Activated CD4-positive, alpha-beta memory T cell treated with anti-CD3 and anti-CD28 coated beads, Interleukin-2, amount 10 ng/mL, durations not matched to agents 7 days and 5 days (primary cell): ENCODE data around the gene MRAS. TPM values are rescaled to one million over a fixed set of nuclear protein-coding genes. Genes with fewer than 3 reads are reported as not detected.

ENCODE experiments used
- CTCF ChIA-PET: fragments of 350-600 bp; sonication (Branson Sonifier 250); formaldehyde crosslinking; loops from one replicate; lab custom pipeline; 2021; ENCODE audit warnings: antibody characterized with exemption, inconsistent platforms; lab: Charles Lee
- POLR2A ChIA-PET: fragments of 350-600 bp; sonication (Branson Sonifier 250); formaldehyde crosslinking; loops from one replicate; lab custom pipeline; 2021; ENCODE audit warnings: antibody characterized with exemption; lab: Charles Lee
- DNase-seq: peaks from one replicate; pipeline ENCODE4 v3.0.0-alpha.2; 2020
- H3K27ac Mint-ChIP-seq: one replicate; pipeline ENCODE4 v1.8.0; 2021; ENCODE audit warnings: mild to moderate bottlenecking, mixed read lengths
- H3K27me3 Mint-ChIP-seq: one replicate; pipeline ENCODE4 v1.8.0; 2021; ENCODE audit warnings: mixed read lengths
- H3K36me3 Mint-ChIP-seq: one replicate; pipeline ENCODE4 v1.8.0; 2021; ENCODE audit warnings: low read depth, mixed read lengths
- H3K4me1 Mint-ChIP-seq: one replicate; pipeline ENCODE4 v1.8.0; 2021; ENCODE audit warnings: mixed read lengths
- H3K4me3 Mint-ChIP-seq: one replicate; pipeline ENCODE4 v1.8.0; 2021; ENCODE audit warnings: mild to moderate bottlenecking, mixed read lengths
- H3K9me3 Mint-ChIP-seq: one replicate; pipeline ENCODE4 v1.8.0; 2021; ENCODE audit warnings: mixed read lengths
- total RNA-seq, 2 experiments: library from RNA; stranded (reverse); gene quantifications; one replicate each; pipeline ENCODE4 v1.2.3, GENCODE V29; 2021

Gene MRAS
- total RNA-seq, 2 experiments from 2014 or later = not detected

DNA sequence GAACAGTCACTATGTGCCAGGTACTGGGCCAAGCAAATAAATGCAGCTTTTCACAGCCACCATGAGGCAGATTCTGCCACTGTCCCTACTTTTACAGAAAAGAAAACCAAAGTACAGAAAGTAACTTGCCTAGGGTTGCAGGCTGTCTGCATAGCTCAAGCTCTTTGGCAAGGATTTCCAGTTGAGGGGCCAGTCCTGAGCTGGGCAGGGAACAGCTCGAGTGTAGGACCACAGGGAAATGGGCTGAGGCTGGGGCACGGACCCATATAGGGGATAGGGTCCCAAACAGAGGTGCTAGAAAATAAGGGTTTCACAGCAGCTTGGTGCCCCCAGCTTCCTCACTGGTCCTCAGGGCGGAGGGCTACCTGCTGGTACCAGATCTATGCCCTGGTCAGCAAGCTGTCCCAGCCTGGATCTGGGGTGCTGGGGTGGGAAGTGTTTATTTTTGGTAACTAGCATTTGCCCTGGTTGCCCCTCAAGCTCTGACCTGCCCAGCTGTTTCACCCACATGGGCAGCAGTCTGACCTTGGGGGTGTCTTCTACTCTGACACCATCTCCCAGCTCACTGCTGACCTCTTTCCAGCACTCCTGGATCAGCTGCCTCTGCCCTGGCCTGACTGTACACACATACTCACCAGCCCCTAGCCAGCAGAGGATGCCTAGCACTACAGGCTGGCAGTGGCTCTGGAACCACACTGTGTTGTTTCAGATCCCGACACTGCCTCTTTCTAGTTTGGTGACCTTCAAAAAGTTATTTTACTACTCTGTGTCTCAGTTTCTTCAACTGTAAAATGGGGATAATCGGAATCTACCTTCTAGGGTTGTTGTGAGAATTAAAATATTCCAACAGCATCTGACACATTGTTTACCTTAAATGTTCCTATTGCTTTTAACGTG, 16.2 kb downstream of the MRAS start:
- Mint-ChIP-seq H3K36me3 (no peaks in the 10 kb centered on the region), H3K9me3 (no peaks in the 10 kb centered on the region), H3K4me3 (no peak overlapping the region), H3K27ac (no peak overlapping the region), H3K27me3 (peaks cover 1% of the 10 kb centered on the region), H3K4me1 (no peaks in the 10 kb centered on the region)
- ChIA-PET POLR2A (no interaction called here), CTCF (no interaction called here)
- DNase-seq = no peak

DNA sequence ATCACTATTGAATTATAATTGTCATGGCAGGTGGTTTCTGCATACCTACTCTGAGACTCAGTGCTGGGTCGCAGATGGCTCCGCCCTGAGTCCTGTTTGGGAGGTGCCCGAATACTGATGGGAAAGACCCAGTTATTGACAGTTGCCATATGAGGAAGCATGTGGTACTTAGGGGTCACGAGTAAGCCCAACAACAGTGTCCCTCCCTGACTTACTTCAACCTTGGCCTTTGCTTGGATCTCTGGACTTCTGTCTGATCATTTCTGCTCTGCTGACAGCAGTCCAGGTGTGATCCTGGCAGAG, 16.8 kb downstream of the MRAS start:
- Mint-ChIP-seq H3K36me3 (no peaks in the 10 kb centered on the region), H3K9me3 (no peaks in the 10 kb centered on the region), H3K27ac (no peak overlapping the region), H3K4me1 (no peaks in the 10 kb centered on the region), H3K4me3 (no peak overlapping the region), H3K27me3 (peaks cover 1% of the 10 kb centered on the region)
- no peak for DNase-seq
- POLR2A ChIA-PET = no interaction called here
- CTCF ChIA-PET = no interaction called here

DNA sequence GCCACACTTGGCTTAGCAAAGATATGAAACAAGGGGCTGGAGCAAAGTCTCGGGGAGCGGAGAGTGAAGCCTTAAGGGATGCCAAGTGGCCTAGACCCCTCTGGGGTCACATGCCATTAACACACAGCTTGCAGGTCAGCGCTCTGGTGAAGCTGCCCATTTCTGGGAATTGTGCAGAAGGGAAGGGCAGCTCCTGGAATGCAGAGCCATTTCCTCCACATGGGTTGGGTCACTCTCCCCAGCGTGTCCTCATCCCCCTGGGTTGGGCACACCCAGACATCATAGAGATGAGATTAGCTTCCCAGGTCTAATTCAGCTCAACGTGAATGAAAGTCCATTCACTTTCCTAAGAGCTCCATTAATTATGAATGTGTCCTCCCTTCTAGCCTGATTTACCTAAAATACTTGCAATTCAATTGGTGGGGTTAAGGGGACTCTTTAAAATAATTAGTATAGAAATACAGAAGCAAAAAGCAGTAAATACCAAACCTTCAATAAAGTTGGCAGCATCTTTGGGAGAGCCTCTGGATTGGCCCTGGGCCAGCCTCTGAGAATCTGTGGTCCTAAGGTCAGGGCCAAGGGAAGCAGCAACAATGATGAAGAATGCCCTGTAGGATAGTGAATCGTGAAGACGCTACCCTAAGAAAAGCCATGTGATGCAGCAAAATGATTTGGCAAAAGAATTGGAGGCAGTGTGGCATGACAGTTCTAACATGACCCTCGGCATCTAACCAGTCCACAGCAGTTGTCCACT, 17.8 kb downstream of the MRAS start:
- Mint-ChIP-seq H3K36me3 (no peaks in the 10 kb centered on the region), H3K9me3 (no peaks in the 10 kb centered on the region), H3K27me3 (peaks cover 7% of the 10 kb centered on the region), H3K4me1 (peaks cover 2% of the 10 kb centered on the region), H3K27ac (no peak overlapping the region), H3K4me3 (no peak overlapping the region)
- DNase-seq = no peak
- ChIA-PET CTCF (no interaction called here), POLR2A (no interaction called here)

DNA sequence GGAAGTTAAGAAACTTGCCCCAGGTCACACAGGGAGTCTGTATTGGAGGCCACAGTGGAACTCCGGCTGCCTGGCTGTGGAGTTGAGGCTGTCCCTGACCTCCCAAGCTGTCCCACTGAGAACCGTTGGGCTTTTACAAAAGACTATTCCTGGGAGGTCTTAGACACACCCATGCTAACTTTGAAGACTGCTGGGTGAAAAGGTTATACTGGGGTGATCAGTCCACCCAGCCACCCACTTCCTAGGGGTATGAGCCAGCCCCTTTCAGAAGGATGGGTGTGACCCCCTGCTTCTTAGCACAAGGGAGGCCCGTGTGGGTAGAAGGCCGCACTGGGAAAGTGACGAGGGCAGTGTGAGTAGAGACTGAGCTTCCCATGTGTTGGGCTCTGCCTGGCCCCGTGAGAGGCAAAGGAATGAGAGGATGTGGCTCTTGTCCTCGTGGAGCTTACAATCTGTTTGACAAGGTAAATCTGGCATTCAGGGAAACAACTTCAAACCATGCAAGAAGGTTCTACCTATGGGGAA, 19.0 kb downstream of the MRAS start:
- no peaks in the 10 kb centered on the region for H3K9me3 Mint-ChIP-seq
- no peaks in the 10 kb centered on the region for H3K36me3 Mint-ChIP-seq
- no peak overlapping the region for H3K4me3 Mint-ChIP-seq
- H3K27ac Mint-ChIP-seq = no peak overlapping the region
- H3K27me3 Mint-ChIP-seq = peaks cover 9% of the 10 kb centered on the region
- ChIA-PET CTCF (no interaction called here), POLR2A (no interaction called here)
- no peak for DNase-seq
- H3K4me1 Mint-ChIP-seq = peaks cover 2% of the 10 kb centered on the region

DNA sequence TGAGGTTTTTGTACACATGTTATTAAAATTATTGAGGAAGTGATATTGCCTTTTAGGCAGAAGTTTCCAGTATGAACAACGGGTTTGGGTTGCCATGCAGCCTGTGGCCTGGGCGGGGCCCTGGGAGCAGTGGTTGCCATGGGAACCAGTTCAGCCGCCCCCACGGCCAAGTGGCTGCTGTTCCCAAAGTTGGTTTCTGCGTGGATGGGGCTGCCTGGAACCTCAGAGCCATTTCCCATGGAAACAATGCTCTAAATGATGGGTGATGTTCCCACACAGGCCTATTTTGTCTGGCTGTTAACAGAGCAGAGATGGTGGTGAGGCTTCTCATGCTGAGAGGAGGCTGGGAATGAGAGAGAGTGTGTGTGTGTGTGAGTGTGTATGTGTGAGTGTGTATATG, 19.5 kb downstream of the MRAS start:
- no peak for DNase-seq
- CTCF ChIA-PET = no interaction called here
- Mint-ChIP-seq H3K27ac (no peak overlapping the region), H3K4me3 (no peak overlapping the region), H3K27me3 (peaks cover 11% of the 10 kb centered on the region), H3K4me1 (peaks cover 2% of the 10 kb centered on the region), H3K36me3 (no peaks in the 10 kb centered on the region), H3K9me3 (no peaks in the 10 kb centered on the region)
- POLR2A ChIA-PET = no interaction called here

DNA sequence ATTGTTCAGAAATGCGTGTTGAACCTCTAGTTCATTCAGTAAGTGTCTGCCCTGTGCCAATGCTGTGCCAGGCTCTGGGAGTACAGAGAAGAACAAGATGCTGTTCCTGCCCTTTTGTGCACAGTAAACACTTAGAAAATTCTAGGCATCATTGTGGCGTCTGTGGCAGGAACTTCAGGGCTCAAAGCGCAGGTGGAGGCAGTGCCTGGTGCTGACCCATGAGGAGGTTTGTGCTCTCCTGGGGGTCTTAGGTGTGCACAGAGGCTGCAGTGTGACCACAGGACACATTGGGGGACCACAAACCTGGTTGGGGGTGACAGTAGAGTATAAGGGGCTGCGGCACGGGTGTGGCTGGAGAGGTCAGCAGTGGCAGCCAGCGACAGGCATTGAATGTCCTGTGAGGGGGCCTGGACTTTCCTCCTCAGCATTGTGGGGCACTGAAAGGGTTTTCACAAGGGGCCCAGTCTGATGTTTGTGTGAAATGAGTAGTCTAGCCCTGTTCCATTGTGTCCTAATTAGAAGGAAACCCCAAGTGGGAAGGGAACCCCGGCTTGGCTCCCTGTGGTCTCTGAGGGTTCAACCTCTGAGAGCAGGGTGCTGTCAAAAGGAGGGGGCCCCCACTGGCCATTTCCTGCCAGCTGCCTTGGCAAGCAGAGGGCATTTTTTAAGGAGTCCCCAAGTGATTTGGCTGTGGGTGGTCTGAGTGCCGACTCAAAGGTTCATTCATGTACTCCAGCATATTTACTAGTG, 20.9 kb downstream of the MRAS start:
- Mint-ChIP-seq H3K4me1 (peaks cover 2% of the 10 kb centered on the region), H3K27me3 (peaks cover 17% of the 10 kb centered on the region), H3K4me3 (no peak overlapping the region), H3K36me3 (no peaks in the 10 kb centered on the region), H3K9me3 (no peaks in the 10 kb centered on the region), H3K27ac (no peak overlapping the region)
- POLR2A ChIA-PET = no interaction called here
- no peak for DNase-seq
- CTCF ChIA-PET = no interaction called here

DNA sequence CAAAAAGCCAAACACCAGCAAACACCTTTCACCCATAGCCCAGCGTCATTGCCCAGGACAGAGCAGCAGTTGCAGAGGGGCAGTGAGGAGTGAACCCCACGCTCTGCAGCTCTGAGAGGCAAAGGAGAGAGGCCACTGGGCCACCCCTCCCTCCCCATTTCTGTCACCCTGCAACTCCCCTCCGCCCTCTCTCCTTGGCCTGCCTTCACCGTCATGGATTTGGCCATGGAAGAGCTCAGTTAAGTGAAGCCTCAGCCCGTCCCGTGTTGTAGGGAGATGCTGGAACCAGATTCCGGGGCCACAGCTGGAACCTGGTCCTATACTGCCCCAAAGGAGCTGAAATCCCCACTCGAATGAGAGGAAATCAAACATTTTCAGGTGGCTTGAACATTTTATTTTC, 21.9 kb downstream of the MRAS start:
- ChIA-PET CTCF (no interaction called here), POLR2A (no interaction called here)
- DNase-seq = no peak
- Mint-ChIP-seq H3K27me3 (peaks cover 17% of the 10 kb centered on the region), H3K27ac (no peak overlapping the region), H3K9me3 (no peaks in the 10 kb centered on the region), H3K4me1 (peaks cover 2% of the 10 kb centered on the region), H3K36me3 (no peaks in the 10 kb centered on the region), H3K4me3 (no peak overlapping the region)

DNA sequence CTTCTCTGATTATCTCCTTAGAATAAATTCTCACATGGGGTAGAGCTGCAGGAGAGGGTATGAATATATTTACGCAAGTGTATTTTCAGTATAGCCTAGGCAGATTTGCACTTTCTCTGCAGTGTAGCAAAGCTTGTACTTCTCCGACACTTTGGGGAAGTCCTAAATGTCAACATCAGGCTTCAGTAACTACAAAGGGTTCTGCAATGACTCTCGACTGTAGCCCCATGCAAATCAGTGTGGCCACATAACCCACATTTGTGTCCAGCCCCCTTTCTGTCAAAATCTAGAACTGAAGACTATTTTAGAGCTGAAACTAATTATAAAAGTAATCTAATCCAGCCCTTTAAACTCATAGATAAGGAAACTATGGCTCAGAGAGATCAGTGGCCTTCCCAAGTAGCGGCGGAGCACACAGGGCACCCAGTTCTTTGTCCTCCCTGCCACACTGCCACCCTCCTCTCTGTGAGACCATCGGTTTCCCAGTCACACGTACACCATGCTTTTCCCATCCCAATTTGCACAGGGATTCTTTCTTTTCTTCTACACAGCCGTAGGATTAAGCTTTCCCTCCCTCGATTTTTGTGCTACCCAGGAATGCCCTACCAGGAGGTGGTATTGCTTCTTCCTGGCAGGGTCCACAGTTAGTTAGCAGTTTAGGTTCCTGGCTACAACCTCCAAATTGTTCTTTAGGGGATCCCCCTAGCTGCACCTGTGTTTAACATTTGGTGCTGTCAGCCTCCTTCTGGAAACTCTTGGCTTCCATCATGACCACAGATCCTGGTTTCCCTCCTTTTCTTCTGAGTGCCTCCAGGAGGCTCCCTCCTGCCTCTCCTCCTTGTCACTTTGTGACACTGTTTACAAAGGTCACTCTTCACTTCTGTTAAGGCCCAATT, 22.9 kb downstream of the MRAS start:
- ChIA-PET CTCF (no interaction called here), POLR2A (no interaction called here)
- Mint-ChIP-seq H3K27me3 (peaks cover 20% of the 10 kb centered on the region), H3K36me3 (no peaks in the 10 kb centered on the region), H3K9me3 (no peaks in the 10 kb centered on the region), H3K4me3 (no peak overlapping the region), H3K4me1 (peaks cover 2% of the 10 kb centered on the region), H3K27ac (no peak overlapping the region)
- DNase-seq = no peak

DNA sequence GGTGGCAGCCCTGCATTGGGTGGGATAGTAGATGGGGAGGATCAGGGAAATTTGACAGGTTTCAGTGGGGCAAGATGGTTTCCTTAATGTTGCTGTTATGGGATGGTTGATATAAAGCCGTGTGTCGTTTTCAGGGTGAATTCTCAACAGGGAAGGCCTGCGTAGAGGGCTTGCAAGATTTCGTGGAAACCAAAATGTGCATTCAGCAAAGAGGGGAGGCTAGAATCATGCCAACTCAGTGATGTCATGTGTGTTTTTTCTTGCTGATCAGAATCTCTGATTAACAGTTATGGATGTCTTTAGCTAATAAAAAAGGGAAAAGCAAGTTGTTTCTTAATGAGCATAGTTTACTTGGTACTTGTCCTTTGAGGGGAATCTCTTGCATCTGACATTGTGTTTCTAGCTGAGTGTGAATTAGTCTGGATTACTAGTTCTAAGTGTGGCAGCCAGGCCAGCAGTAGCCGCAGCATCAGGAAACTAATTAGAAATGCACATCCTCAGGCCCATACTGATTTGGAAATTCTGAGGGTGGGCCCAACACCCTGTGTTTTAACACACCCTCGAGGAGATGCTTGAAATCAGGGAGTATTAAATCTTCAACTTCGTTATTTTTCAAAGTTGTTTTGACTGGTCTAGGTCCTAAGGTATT, 24.8 kb downstream of the MRAS start:
- no peak for DNase-seq
- Mint-ChIP-seq H3K27ac (no peak overlapping the region), H3K27me3 (peaks cover 18% of the 10 kb centered on the region), H3K4me1 (peaks cover 2% of the 10 kb centered on the region), H3K36me3 (no peaks in the 10 kb centered on the region), H3K4me3 (no peak overlapping the region), H3K9me3 (no peaks in the 10 kb centered on the region)
- CTCF ChIA-PET = no interaction called here
- POLR2A ChIA-PET = no interaction called here

DNA sequence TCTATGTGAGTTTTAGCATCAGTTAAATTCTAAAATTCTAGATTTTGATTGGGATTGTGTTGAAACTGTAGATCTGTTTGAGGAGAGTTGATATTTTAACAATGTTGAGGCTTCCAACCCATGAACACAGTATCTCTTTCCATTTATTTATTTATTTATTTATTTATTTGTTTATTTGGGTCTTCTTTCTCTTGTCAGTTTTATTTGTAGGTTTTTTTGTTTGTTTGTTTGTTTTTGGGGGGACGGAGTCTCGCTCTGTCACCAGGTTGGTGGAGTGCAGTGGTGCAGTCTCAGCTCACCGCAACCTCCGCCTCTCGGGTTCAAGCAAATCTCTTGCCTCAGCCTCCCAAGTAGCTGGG, 25.3 kb downstream of the MRAS start:
- Mint-ChIP-seq H3K27me3 (peaks cover 22% of the 10 kb centered on the region), H3K36me3 (no peaks in the 10 kb centered on the region), H3K27ac (no peak overlapping the region), H3K9me3 (no peaks in the 10 kb centered on the region), H3K4me1 (peaks cover 2% of the 10 kb centered on the region), H3K4me3 (no peak overlapping the region)
- ChIA-PET CTCF (no interaction called here), POLR2A (no interaction called here)
- DNase-seq = no peak

DNA sequence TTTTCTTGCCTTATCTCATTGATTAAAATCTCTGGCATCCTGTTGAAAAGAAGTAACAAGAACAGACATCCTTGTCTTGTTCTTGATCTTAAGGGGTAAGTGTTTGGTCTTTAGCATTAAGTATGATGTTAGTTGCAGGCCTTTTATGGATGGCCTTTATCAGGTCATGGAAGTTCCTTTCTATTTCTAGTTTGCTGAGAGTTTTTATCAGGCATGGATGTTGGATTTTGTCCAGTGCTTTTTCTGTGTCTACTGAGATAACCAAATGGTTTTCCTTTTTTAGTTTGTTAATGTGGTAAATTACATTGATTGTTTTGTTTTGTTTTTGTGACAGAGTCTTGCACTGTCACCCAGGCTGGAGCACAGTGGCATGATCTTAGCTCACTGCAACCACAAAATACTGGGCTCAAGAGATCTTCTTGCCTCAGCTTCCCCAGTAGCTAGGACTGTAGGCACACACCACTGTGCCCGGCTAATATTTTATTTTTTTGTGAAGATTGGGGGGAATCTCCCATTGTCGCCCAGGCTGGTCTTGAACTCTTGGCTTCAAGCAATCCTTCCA, 26.3 kb downstream of the MRAS start:
- Mint-ChIP-seq H3K4me3 (no peak overlapping the region), H3K4me1 (peaks cover 2% of the 10 kb centered on the region), H3K9me3 (no peaks in the 10 kb centered on the region), H3K27ac (no peak overlapping the region), H3K27me3 (peaks cover 25% of the 10 kb centered on the region), H3K36me3 (no peaks in the 10 kb centered on the region)
- ChIA-PET POLR2A (no interaction called here), CTCF (no interaction called here)
- DNase-seq = no peak

DNA sequence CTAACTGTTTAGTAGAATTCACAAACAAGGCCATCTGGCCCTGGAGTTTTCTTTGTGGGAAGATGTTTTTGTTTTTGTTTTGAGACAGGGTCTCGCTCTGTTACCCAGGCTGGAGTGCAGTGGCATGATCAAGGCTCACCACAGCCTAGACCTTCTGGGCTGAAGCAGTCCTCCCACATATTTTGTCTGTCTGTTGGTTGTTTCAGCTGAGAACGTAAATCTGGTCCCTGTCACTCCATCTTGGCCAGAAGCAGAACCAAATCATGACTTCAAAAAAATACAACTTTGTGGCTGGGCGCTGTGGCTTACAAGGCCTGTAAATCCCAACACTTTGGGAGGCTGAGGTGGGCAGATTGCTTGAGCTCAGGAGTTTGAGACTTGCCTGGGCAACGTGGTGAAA, 27.1 kb downstream of the MRAS start:
- H3K27ac Mint-ChIP-seq = no peak overlapping the region
- peaks cover 2% of the 10 kb centered on the region for H3K4me1 Mint-ChIP-seq
- DNase-seq = no peak
- no peaks in the 10 kb centered on the region for H3K9me3 Mint-ChIP-seq
- no peak overlapping the region for H3K4me3 Mint-ChIP-seq
- H3K27me3 Mint-ChIP-seq = peaks cover 25% of the 10 kb centered on the region
- ChIA-PET POLR2A (no interaction called here), CTCF (no interaction called here)
- no peaks in the 10 kb centered on the region for H3K36me3 Mint-ChIP-seq
